Liver (tissue), 9 donors: ENCODE measurements around the gene ID4. TPM values are rescaled to one million over a fixed set of nuclear protein-coding genes. Genes with fewer than 3 reads are reported as not detected.

Experiments used
- DNase-seq: peaks from one replicate; pipeline ENCODE4 v3.0.0-alpha.2; 2017; ENCODE audit warnings: low spot score
- H3K27ac ChIP-seq, 2 donors: one replicate each; pipeline ENCODE4 v1.7.0; 2013; ENCODE audit warnings: inconsistent platforms in 2 of 2, low read length in 2 of 2, control low read depth in 1 of 2, low read depth in 1 of 2, mild to moderate bottlenecking in 1 of 2
- H3K27me3 ChIP-seq, 4 donors: one replicate each; pipeline versions ENCODE4 v1.6.1 to v1.7.0; 2013; ENCODE audit warnings: low read length in 3 of 4, inconsistent platforms in 1 of 4, mild to moderate bottlenecking in 1 of 4, moderate library complexity in 1 of 4; ENCODE audit not compliant: control insufficient read depth in 4 of 4, insufficient read depth in 4 of 4
- H3K36me3 ChIP-seq, 4 donors: one replicate each; pipeline versions ENCODE4 v1.6.1 to v1.7.0; 2013; ENCODE audit warnings: low read length in 3 of 4, mild to moderate bottlenecking in 3 of 4, low read depth in 1 of 4, moderate library complexity in 1 of 4; ENCODE audit not compliant: control insufficient read depth in 4 of 4, insufficient read depth in 3 of 4
- H3K4me1 ChIP-seq, 4 donors: one replicate each; pipeline versions ENCODE4 v1.6.1 to v1.7.0; 2013; ENCODE audit warnings: low read length in 3 of 4, mild to moderate bottlenecking in 3 of 4, moderate library complexity in 1 of 4; ENCODE audit not compliant: control insufficient read depth in 4 of 4, insufficient read depth in 4 of 4
- H3K4me3 ChIP-seq, 3 donors: one replicate each; pipeline versions ENCODE4 v1.6.1 to v1.7.0; 2013; ENCODE audit warnings: low read length in 3 of 3, control low read depth in 1 of 3, low read depth in 1 of 3, mild to moderate bottlenecking in 1 of 3
- H3K9ac ChIP-seq, 2 donors: one replicate each; pipeline ENCODE4 v1.7.0; 2013; ENCODE audit warnings: low read length in 2 of 2, mild to moderate bottlenecking in 2 of 2, moderate library complexity in 2 of 2, control low read depth in 1 of 2, low read depth in 1 of 2
- H3K9me3 ChIP-seq, 4 donors: one replicate each; pipeline versions ENCODE4 v1.6.1 to v1.7.0; 2013; ENCODE audit warnings: low read length in 3 of 4; ENCODE audit not compliant: control insufficient read depth in 4 of 4
- EGR1 ChIP-seq, 2 donors: IDR thresholded peaks; 2 replicates each; pipeline ENCODE4 v1.6.1; 2016 to 2018; ENCODE audit warnings: antibody characterized with exemption in 2 of 2, low read depth in 2 of 2
- FOXA1 ChIP-seq: IDR thresholded peaks from 2 replicates; pipeline ENCODE4 v1.6.1; 2016; ENCODE audit warnings: antibody characterized with exemption
- GABPA ChIP-seq, 2 donors: IDR thresholded peaks in 1 of 2; conservative IDR thresholded peaks in 1 of 2; 2 replicates each; pipeline ENCODE4 v1.6.1; 2016; ENCODE audit warnings: antibody characterized with exemption in 2 of 2, mild to moderate bottlenecking in 1 of 2, moderate library complexity in 1 of 2
- HNF4A ChIP-seq, 2 donors: conservative IDR thresholded peaks; 2 replicates each; pipeline ENCODE4 v1.6.1; 2016; ENCODE audit warnings: antibody characterized with exemption in 2 of 2, mild to moderate bottlenecking in 2 of 2
- HNF4G ChIP-seq: IDR thresholded peaks from 2 replicates; pipeline ENCODE4 v1.6.1; 2016; ENCODE audit warnings: antibody characterized with exemption
- JUND ChIP-seq, 2 donors: IDR thresholded peaks; 2 replicates each; pipeline ENCODE4 v1.6.1; 2016; ENCODE audit warnings: antibody characterized with exemption in 2 of 2
- NR2F2 ChIP-seq: IDR thresholded peaks from 2 replicates; pipeline ENCODE4 v1.6.1; 2016; ENCODE audit warnings: antibody characterized with exemption
- RAD21 ChIP-seq, 2 donors: IDR thresholded peaks; 2 replicates each; pipeline ENCODE4 v1.6.1; 2016; ENCODE audit warnings: antibody characterized with exemption in 2 of 2, mild to moderate bottlenecking in 2 of 2
- RXRA ChIP-seq, 2 donors: IDR thresholded peaks; 2 replicates each; pipeline ENCODE4 v1.6.1; 2017 to 2018; ENCODE audit warnings: antibody characterized with exemption in 2 of 2, mild to moderate bottlenecking in 1 of 2
- SP1 ChIP-seq: IDR thresholded peaks from 2 replicates; pipeline ENCODE4 v1.6.1; 2018; ENCODE audit warnings: antibody characterized with exemption, mild to moderate bottlenecking
- TAF1 ChIP-seq: conservative IDR thresholded peaks from 2 replicates; pipeline ENCODE4 v1.6.1; 2016; ENCODE audit warnings: antibody characterized with exemption, mild to moderate bottlenecking
- YY1 ChIP-seq: IDR thresholded peaks from 2 replicates; pipeline ENCODE4 v1.6.1; 2016; ENCODE audit warnings: antibody characterized with exemption, mild to moderate bottlenecking
- WGBS: extraction: QIAGEN DNeasy Blood & Tissue Kit; methylation state at CpG from one replicate; pipeline ENCODE4 v1.1.7; 2013; 5-methylcytosine and 5-hydroxymethylcytosine counted together
- polyA plus RNA-seq, 2 donors: library from polyadenylated mRNA; stranded (reverse) in 1 of 2; unstranded in 1 of 2; fragments of 200-250 nt in 1 of 2; fragments of >200 nt in 1 of 2; fragmentation: Nextera tagmentation in 1 of 2; extraction: Ambion mirVana in 1 of 2; gene quantifications; one replicate each; pipeline versions ENCODE4 v1.2.1 to v1.2.3, GENCODE V29; 2013 to 2015
- total RNA-seq, 2 donors: library from RNA; depleted of rRNA; stranded (reverse); fragments of >200 nt; gene quantifications; one replicate each; pipeline ENCODE4 v1.2.3, GENCODE V29; 2014
- TF ChIP-seq, protein P1 (sequence below): IDR thresholded peaks from 2 replicates; pipeline ENCODE4 v1.6.1; 2016; ENCODE audit warnings: antibody characterized with exemption
- TF ChIP-seq, protein P2 (sequence below): fragments of 150-350 bp; IDR thresholded peaks from 2 replicates; pipeline ENCODE4 v1.5.1; 2017; ENCODE audit warnings: improper control_type of control experiment, low read depth, low read length; ENCODE audit not compliant: missing input control
- TF ChIP-seq, protein P3 (sequence below): IDR thresholded peaks from 2 replicates; pipeline ENCODE4 v1.6.1; 2016; ENCODE audit warnings: antibody characterized with exemption, mild to moderate bottlenecking
- TF ChIP-seq, protein P4 (sequence below): IDR thresholded peaks from 2 replicates; pipeline ENCODE4 v1.6.1; 2016; ENCODE audit warnings: antibody characterized with exemption
- donor health status: healthy.
- donor health status: healthy.
- donor health status: healthy.
- donor health status: healthy.
- donor health status: healthy.

Gene ID4
- total and polyA plus RNA-seq, 4 donors = 0.38 to 3.7 (median 1.2) TPM

DNA sequence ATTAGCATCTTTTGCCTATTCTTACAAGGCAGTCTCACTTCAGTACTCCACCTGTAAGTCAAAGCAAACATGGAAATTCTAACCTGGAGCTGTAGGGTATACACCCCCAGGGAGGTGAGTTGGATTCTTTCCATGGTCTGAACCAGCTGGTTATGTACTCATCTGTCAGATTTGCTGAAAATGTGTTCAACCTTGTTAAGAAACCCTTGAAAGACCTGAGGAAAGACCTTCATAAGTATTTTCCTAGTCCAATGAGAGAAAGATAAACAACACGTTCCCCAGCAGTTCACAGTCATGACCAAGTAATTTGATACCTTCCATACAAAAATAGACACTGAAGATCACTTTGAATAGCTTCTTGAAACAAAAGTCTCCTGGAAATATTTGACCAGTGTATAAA lies 42.5 kb downstream of the ID4 start:
- Histone ChIP-seq H3K36me3 (no peaks in the 10 kb centered on the region), H3K9ac (no peak overlapping the region), H3K4me3 (no peak overlapping the region), H3K9me3 (no peaks in the 10 kb centered on the region), H3K27me3 (peaks cover 0 to 6% (median 1%) of the 10 kb centered on the region in 4 donors), H3K4me1 (no peaks in the 10 kb centered on the region), H3K27ac (no peak overlapping the region)
- no peak for DNase-seq
- no peak for TF ChIP-seq EGR1 (IDR thresholded peaks at IDR 0.05; ENCODE audit: low read depth in 2 of 2)
- no peak for TF ChIP-seq HNF4G
- WGBS = 51% methylated on average over 1 of the region's 1 CpG

DNA sequence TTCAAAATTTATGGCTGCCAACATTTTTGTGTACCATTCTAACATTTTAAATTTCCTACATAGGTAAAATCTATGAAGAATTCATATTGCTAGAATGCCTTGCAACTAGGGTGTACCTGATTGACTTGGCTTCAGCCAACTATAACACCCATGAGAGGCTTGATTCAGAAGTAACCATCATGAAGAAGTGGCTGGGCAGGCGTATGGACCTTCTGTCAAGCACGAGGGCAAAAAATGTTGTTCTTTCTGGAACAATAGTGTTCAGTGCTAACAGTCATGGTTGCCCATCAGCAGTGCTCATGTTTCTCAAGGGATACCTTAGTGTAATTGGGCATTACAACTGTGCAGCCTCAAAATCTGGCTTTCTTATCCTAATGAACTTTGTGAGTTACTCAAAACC lies 42.9 kb downstream of the ID4 start:
- H3K4me3 ChIP-seq = no peak overlapping the region
- H3K9ac ChIP-seq = no peak overlapping the region
- TF ChIP-seq NR2F2 (no peak), TAF1 (no peak)
- no peaks in the 10 kb centered on the region for H3K4me1 ChIP-seq
- DNase-seq = no peak
- no peaks in the 10 kb centered on the region for H3K9me3 ChIP-seq
- H3K27me3 ChIP-seq = peaks cover 0 to 6% (median 1%) of the 10 kb centered on the region in 4 donors
- 74% methylated on average over 2 of the region's 2 CpGs for WGBS
- H3K36me3 ChIP-seq = no peaks in the 10 kb centered on the region
- no peak overlapping the region for H3K27ac ChIP-seq

DNA sequence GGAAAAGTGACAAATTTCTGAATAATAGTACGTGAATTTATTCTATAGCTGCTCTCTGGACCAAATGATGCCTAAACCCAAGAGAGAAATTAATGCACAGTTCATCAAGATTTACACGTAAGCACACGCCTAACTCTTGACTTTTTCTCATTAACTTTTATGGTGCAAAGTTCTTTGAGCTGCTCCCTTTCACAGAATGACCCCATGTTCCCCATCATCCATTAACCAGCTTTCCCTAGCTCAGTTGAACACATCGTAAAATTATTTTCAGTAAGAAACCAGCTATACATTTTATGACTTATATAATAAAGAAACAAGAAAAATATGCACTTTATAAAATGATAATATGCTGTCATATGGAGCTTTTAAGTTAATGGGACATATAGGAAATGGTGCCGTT lies 54.3 kb downstream of the ID4 start:
- no peak overlapping the region for H3K4me3 ChIP-seq
- TF ChIP-seq, protein P1, sequence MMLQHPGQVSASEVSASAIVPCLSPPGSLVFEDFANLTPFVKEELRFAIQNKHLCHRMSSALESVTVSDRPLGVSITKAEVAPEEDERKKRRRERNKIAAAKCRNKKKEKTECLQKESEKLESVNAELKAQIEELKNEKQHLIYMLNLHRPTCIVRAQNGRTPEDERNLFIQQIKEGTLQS = no peak
- TF ChIP-seq SP1 (no peak), TAF1 (no peak), RAD21 (IDR thresholded peaks at IDR 0.05) (no peak), JUND (IDR thresholded peaks at IDR 0.05) (no peak), YY1 (no peak), FOXA1 (no peak), NR2F2 (no peak), RXRA (IDR thresholded peaks at IDR 0.05) (no peak), GABPA (IDR thresholded peaks at IDR 0.05 in 1 of 2, conservative IDR thresholded peaks at IDR 0.05 in 1 of 2) (no peak), HNF4A (conservative IDR thresholded peaks at IDR 0.05) (no peak)
- TF ChIP-seq, protein P2, sequence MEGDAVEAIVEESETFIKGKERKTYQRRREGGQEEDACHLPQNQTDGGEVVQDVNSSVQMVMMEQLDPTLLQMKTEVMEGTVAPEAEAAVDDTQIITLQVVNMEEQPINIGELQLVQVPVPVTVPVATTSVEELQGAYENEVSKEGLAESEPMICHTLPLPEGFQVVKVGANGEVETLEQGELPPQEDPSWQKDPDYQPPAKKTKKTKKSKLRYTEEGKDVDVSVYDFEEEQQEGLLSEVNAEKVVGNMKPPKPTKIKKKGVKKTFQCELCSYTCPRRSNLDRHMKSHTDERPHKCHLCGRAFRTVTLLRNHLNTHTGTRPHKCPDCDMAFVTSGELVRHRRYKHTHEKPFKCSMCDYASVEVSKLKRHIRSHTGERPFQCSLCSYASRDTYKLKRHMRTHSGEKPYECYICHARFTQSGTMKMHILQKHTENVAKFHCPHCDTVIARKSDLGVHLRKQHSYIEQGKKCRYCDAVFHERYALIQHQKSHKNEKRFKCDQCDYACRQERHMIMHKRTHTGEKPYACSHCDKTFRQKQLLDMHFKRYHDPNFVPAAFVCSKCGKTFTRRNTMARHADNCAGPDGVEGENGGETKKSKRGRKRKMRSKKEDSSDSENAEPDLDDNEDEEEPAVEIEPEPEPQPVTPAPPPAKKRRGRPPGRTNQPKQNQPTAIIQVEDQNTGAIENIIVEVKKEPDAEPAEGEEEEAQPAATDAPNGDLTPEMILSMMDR = no peak
- TF ChIP-seq, protein P3, sequence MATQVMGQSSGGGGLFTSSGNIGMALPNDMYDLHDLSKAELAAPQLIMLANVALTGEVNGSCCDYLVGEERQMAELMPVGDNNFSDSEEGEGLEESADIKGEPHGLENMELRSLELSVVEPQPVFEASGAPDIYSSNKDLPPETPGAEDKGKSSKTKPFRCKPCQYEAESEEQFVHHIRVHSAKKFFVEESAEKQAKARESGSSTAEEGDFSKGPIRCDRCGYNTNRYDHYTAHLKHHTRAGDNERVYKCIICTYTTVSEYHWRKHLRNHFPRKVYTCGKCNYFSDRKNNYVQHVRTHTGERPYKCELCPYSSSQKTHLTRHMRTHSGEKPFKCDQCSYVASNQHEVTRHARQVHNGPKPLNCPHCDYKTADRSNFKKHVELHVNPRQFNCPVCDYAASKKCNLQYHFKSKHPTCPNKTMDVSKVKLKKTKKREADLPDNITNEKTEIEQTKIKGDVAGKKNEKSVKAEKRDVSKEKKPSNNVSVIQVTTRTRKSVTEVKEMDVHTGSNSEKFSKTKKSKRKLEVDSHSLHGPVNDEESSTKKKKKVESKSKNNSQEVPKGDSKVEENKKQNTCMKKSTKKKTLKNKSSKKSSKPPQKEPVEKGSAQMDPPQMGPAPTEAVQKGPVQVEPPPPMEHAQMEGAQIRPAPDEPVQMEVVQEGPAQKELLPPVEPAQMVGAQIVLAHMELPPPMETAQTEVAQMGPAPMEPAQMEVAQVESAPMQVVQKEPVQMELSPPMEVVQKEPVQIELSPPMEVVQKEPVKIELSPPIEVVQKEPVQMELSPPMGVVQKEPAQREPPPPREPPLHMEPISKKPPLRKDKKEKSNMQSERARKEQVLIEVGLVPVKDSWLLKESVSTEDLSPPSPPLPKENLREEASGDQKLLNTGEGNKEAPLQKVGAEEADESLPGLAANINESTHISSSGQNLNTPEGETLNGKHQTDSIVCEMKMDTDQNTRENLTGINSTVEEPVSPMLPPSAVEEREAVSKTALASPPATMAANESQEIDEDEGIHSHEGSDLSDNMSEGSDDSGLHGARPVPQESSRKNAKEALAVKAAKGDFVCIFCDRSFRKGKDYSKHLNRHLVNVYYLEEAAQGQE = no peak
- TF ChIP-seq, protein P4, sequence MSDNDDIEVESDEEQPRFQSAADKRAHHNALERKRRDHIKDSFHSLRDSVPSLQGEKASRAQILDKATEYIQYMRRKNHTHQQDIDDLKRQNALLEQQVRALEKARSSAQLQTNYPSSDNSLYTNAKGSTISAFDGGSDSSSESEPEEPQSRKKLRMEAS = no peak
- H3K9me3 ChIP-seq = no peaks in the 10 kb centered on the region
- H3K4me1 ChIP-seq = no peaks in the 10 kb centered on the region
- 70% methylated on average over 5 of the region's 5 CpGs for WGBS
- H3K36me3 ChIP-seq = no peaks in the 10 kb centered on the region
- H3K9ac ChIP-seq = no peak overlapping the region
- H3K27me3 ChIP-seq = no peaks in the 10 kb centered on the region
- no peak for DNase-seq
- H3K27ac ChIP-seq = no peak overlapping the region
